CD4-positive, alpha-beta T cell treated with Interleukin-4 for 1 hour (primary cell): Measurements from ENCODE around the gene YWHAH.

Experiments used
- DNase-seq, 2 donors: peaks; one replicate each; pipeline ENCODE4 v3.0.0-alpha.2; 2020 to 2022

The YWHAH gene

DNA sequence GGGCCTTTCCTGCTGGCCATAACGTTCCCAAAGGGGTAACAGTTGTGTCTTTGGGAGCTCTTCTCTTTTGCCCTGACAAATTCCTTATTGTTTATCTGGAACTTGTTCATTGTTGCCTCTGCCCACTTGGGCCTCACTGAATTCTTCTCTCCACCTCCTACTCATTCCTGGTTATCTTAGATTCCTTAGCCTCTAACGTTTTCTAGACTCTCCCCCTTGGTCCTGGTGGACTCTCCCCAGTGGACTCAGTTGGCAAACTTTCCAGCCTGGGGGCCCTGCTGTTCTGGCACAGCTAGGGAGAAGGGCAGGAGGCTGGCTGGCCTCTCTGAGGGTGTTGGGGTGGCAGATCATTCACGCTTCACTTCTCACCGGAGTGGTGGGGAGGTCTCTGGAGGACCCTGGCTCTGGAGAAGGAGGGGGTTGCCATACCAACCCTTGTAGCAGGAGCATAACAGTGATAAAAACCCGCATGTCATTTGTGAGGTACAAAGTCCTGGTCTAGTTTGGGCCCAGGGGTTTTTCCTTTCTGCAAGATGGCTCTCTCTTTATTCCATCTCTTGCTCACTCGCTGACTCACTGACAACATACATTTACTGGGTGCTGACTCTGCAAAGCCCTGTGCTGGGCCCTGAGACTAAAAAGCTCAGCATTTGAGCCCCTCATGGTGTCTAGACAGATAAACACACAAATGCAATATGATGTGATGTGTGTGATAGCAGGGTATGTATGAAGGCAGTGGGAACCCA is 39.7 kb downstream of the YWHAH start:
- no peak for DNase-seq

DNA sequence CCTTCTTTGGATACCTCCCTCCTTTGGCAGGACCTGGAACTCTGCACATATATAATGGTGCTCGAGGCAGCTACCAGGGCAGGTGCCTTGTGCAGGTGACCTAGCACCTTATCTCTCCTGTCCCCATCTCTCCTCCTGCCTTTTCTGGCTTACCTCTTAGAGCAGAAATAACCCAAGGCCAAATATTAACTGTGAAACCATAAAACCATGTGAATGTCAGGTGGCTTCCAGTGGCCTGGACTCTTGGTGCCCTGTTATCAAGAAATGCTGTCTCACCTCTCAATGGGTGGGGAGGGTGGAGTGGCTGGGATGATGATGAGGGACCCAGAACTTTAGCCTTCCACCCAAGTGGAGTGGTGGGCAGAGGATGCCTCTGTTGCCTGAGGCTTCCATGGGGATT is 42.9 kb downstream of the YWHAH start:
- no peak for DNase-seq

DNA sequence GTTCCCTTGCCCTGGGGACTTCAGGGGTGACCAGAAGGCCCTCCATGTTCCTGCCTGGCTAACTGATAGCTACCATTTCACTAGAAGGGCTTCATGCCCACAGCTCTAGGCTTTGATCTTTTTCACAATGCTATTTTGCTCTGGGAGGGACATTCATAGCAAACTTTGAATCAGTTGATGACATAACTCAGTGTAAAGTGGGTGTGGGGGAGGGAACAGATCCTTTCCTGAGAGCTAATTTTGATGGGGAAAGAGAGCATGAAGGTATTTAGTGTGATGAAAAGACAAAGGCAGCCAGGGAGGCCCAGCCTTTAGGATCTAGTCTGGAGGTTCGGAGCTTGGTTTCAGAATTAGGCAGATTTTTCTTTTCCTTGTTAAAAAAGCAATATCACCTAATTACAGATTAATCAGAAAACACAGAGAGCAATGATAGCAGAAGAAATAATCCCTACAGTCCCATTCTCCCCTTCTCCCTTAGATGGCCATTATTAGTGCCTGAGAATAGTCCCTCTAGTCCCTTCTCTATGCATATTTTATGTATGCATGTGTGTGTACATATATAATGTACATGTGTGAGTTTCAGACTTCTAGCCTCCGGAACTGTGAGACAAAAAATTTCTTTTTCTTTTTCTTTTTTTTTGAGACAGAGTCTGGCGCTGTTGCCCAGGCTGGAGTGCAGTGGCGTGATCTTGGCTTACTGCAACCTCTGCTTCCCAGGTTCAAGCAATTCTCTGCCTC is 46.9 kb downstream of the YWHAH start:
- no peak for DNase-seq

DNA sequence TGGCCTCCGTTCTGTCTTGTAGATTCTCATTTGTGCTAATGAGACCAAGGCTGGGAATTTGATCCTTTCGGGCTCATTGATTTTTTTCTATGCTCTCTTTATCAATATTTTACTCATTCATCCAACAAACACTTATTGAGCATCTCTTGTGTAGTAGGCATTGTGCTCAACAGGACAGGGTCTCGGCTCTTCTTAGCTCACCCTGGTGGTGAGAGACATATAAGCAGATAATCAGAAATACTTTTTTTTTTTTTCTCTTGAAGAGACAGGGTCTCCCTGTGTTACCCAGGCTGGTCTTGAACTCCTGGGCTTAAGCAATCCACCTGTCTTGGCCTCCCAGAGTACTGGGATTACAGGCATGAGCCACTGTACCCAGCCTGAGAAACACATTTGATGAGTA is 50.7 kb downstream of the YWHAH start:
- DNase-seq: no peak

DNA sequence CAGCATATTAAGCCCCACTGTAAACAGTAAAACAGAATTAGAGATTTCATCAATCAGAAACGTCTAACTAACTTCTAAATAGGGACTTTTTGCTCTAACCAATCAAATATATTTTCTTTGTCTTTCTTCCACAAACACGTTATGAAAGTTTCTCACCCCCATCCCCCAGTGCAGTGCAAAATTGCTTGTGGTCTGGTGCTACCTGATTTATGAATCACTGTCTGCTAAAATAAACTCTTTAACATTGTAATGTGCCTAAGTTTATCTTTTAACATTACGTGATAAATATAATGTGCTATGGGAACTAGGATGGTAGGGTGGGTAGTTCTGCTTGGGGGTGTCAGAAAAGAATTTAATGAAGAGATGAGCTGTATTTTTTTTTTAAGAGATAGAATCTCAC is 51.5 kb downstream of the YWHAH start:
- no peak for DNase-seq

DNA sequence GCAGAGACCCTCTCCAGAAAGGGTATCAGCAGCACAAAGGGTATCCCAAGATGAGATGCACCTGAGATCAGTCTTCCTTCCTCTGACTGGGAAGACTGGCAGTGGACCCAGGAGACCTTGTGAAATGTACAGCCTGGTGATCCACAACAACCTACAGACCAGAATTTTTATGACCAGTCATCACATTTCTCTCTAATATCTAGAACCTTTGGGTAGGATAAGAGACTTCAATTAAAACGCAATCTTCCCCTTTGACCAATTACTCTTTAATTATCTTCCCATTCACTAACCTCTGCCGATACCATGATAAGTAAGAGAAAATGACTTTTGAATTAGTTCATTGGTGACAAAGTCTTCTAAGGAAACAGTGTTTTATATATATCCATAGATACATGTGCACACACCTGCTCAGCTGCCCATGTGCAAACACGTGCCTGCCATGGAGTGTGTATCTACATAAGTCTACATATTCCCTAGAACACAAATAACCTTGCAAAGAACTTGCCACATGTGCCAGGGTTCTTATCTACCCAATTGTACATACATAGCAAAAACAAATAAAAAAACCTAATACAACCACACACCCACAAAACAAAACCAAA is 54.5 kb downstream of the YWHAH start:
- no peak for DNase-seq

DNA sequence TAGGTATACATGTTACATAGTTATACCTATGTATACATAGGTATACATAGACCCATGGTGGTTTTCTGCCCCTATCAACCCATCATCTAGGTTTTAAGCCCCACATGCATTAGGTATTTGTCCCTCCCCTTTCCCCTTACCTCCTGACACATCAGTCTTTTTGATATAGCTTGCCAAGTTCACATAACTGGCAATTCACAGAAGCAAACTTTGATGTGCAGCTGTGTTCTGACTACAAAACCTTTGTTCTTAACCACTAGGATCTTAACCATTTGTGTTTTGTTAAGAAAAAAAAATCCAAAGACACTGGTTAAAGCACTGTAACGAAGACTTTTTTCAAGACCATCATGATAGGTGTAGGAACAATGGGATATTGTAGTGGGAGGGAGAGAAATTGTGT is 55.8 kb downstream of the YWHAH start:
- DNase-seq: no peak

DNA sequence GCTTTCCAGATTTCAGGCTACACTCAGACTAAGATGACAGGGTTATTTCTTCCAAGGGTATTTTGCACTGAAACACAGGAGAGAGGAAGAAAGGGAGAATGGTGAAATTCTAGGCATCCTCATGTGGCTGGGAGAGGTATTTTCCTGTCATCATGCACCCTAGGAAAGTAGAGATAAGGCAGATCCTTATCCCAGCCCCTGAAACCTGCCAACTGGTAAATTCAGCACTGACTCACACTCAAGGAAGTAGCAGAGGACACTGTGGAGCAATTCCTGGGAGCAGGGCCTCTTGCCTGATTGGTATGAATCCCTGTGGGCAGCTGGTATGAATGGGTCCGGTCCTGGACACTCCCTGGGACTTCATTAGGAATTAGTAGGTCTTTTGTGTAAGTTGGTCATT is 61.1 kb downstream of the YWHAH start:
- DNase-seq: no peak
